LNCAP (cell line): ENCODE measurements around the gene SLC24A3.

ENCODE experiments used
- CTCF ChIP-seq: fragments of 450-650 bp; IDR thresholded peaks from 2 replicates; pipeline ENCODE4 v1.5.1; 2017; ENCODE audit warnings: mild to moderate bottlenecking

Gene SLC24A3

GRCh38 chr20:19423900-19424620 lies 211.6 kb downstream of the SLC24A3 start:
- TF ChIP-seq CTCF = no peak

GRCh38 chr20:19426356-19426755 lies 213.9 kb downstream of the SLC24A3 start:
- no peak for TF ChIP-seq CTCF

- no peak for TF ChIP-seq CTCF
These were observed 215.0 kb downstream of the SLC24A3 start for GRCh38 chr20:19427480-19427879.

GRCh38 chr20:19427913-19428312 lies 215.5 kb downstream of the SLC24A3 start:
- TF ChIP-seq CTCF = no peak

GRCh38 chr20:19428324-19428723 lies 215.9 kb downstream of the SLC24A3 start:
- TF ChIP-seq CTCF = no peak

GRCh38 chr20:19429538-19429937 lies 217.1 kb downstream of the SLC24A3 start:
- no peak for TF ChIP-seq CTCF

- TF ChIP-seq CTCF = no peak
These were observed 218.3 kb downstream of the SLC24A3 start for GRCh38 chr20:19430641-19431315.
